ENCODE data around the gene C2CD2.
"Not testable (repeated sequence)": the region's sequence is repeated elsewhere in the genome, so short reads cannot be mapped to it uniquely, and the experiment has no call there.

The C2CD2 gene

GRCh38 chr21:41953831-41954653, at the start of gene C2CD2:
C2CD2 (minus strand) TSS chr21:41954018; CDS start chr21:41953648, 370 bp downstream.
- CTCF ChIA-PET: no interaction called here
- Mint-ChIP-seq H3K36me3 (no peaks in the 10 kb centered on the region), H3K9me3 (no peaks in the 10 kb centered on the region), H3K4me3 (peak within 1 kb of the TSS; percentile 17), H3K27me3 (peaks cover 52% of the 10 kb centered on the region), H3K4me1 (peaks cover 11% of the 10 kb centered on the region), H3K27ac (no peak within 1 kb of the TSS)
- peak; percentile 38 for DNase-seq

- Mint-ChIP-seq H3K4me1 (peaks cover 45% of the 10 kb centered on the region), H3K36me3 (peaks cover 49% of the 10 kb centered on the region), H3K4me3 (no peak overlapping the region), H3K27me3 (no peaks in the 10 kb centered on the region), H3K27ac (peak overlapping the region; percentile 64), H3K9me3 (no peaks in the 10 kb centered on the region)
- CTCF ChIA-PET: interaction anchor here (0.6 to 1.1 kb wide), 2 partner anchors 8 to 186 kb away, joined by 4 read pairs; no protein-coding TSS in a partner anchor
- no peak for DNase-seq
These were observed 49.2 kb upstream of the C2CD2 start for GRCh38 chr21:42003051-42003461.

GRCh38 chr21:42002421-42002958, 48.7 kb upstream of the C2CD2 start:
- peaks cover 40% of the 10 kb centered on the region for H3K4me1 Mint-ChIP-seq
- peak overlapping the region; percentile 1 for H3K4me3 Mint-ChIP-seq
- H3K27ac Mint-ChIP-seq: peak overlapping the region; percentile 64
- H3K27me3 Mint-ChIP-seq: no peaks in the 10 kb centered on the region
- DNase-seq: peak; percentile 74
- H3K36me3 Mint-ChIP-seq: peaks cover 47% of the 10 kb centered on the region
- H3K9me3 Mint-ChIP-seq: no peaks in the 10 kb centered on the region
- CTCF ChIA-PET: interaction anchor here (0.6 to 1.1 kb wide), 2 partner anchors 9 to 185 kb away, joined by 4 read pairs; no protein-coding TSS in a partner anchor

GRCh38 chr21:42001781-42002180, 48.0 kb upstream of the C2CD2 start:
- Mint-ChIP-seq H3K27ac (no peak overlapping the region), H3K36me3 (peaks cover 43% of the 10 kb centered on the region), H3K9me3 (peaks cover under 1% of the 10 kb centered on the region), H3K27me3 (no peaks in the 10 kb centered on the region), H3K4me3 (no peak overlapping the region), H3K4me1 (peaks cover 36% of the 10 kb centered on the region)
- no peak for DNase-seq
- CTCF ChIA-PET: interaction anchor here (1.0 to 1.1 kb wide), 2 partner anchors 62 to 185 kb away, joined by 4 to 5 read pairs; no protein-coding TSS in a partner anchor

- Mint-ChIP-seq H3K27me3 (no peaks in the 10 kb centered on the region), H3K36me3 (peaks cover 47% of the 10 kb centered on the region), H3K9me3 (peaks cover 8% of the 10 kb centered on the region), H3K27ac (no peak overlapping the region), H3K4me1 (peaks cover 32% of the 10 kb centered on the region), H3K4me3 (no peak overlapping the region)
- no peak for DNase-seq
- CTCF ChIA-PET: no interaction called here
These were observed 47.1 kb upstream of the C2CD2 start for GRCh38 chr21:42000908-42001307.

- no peak overlapping the region for H3K27ac Mint-ChIP-seq
- no peaks in the 10 kb centered on the region for H3K27me3 Mint-ChIP-seq
- H3K36me3 Mint-ChIP-seq: peaks cover 69% of the 10 kb centered on the region
- H3K4me3 Mint-ChIP-seq: no peak overlapping the region
- peaks cover 15% of the 10 kb centered on the region for H3K4me1 Mint-ChIP-seq
- H3K9me3 Mint-ChIP-seq: peaks cover 15% of the 10 kb centered on the region
- no peak for DNase-seq
- CTCF ChIA-PET: no interaction called here
These were observed 43.8 kb upstream of the C2CD2 start for GRCh38 chr21:41997657-41998056.

- H3K27ac Mint-ChIP-seq: no peak overlapping the region
- H3K27me3 Mint-ChIP-seq: no peaks in the 10 kb centered on the region
- H3K9me3 Mint-ChIP-seq: peaks cover 15% of the 10 kb centered on the region
- no peaks in the 10 kb centered on the region for H3K4me1 Mint-ChIP-seq
- peaks cover 72% of the 10 kb centered on the region for H3K36me3 Mint-ChIP-seq
- no peak for DNase-seq
- no peak overlapping the region for H3K4me3 Mint-ChIP-seq
- CTCF ChIA-PET: no interaction called here
These were observed 41.8 kb upstream of the C2CD2 start for GRCh38 chr21:41995577-41995976.

- H3K4me3 Mint-ChIP-seq, H3K27ac Mint-ChIP-seq, DNase-seq, H3K27me3 Mint-ChIP-seq, CTCF ChIA-PET, H3K4me1 Mint-ChIP-seq: not testable (repeated sequence)
- Mint-ChIP-seq H3K9me3 (peaks cover 15% of the 10 kb centered on the region), H3K36me3 (peaks cover 70% of the 10 kb centered on the region)
These were observed 40.8 kb upstream of the C2CD2 start for GRCh38 chr21:41994613-41995012.

GRCh38 chr21:41993744-41994143, 39.9 kb upstream of the C2CD2 start:
- CTCF ChIA-PET: no interaction called here
- no peak overlapping the region for H3K4me3 Mint-ChIP-seq
- DNase-seq: no peak
- peaks cover 15% of the 10 kb centered on the region for H3K9me3 Mint-ChIP-seq
- H3K4me1 Mint-ChIP-seq: no peaks in the 10 kb centered on the region
- H3K36me3 Mint-ChIP-seq: peaks cover 69% of the 10 kb centered on the region
- H3K27ac Mint-ChIP-seq: no peak overlapping the region
- H3K27me3 Mint-ChIP-seq: no peaks in the 10 kb centered on the region

- peaks cover 61% of the 10 kb centered on the region for H3K36me3 Mint-ChIP-seq
- no peak overlapping the region for H3K4me3 Mint-ChIP-seq
- CTCF ChIA-PET: no interaction called here
These were observed 38.8 kb upstream of the C2CD2 start for GRCh38 chr21:41992576-41992975.

GRCh38 chr21:41991659-41992058, 37.8 kb upstream of the C2CD2 start:
- no peaks in the 10 kb centered on the region for H3K27me3 Mint-ChIP-seq
- H3K36me3 Mint-ChIP-seq: peaks cover 57% of the 10 kb centered on the region
- CTCF ChIA-PET: no interaction called here
- H3K4me3 Mint-ChIP-seq: no peak overlapping the region
- DNase-seq: no peak
- H3K4me1 Mint-ChIP-seq: no peaks in the 10 kb centered on the region
- peaks cover 13% of the 10 kb centered on the region for H3K9me3 Mint-ChIP-seq
- no peak overlapping the region for H3K27ac Mint-ChIP-seq

More at GRCh38 chr21:41992576-41992975, 38.8 kb upstream of the C2CD2 start:
- no peak for DNase-seq
- Mint-ChIP-seq H3K9me3 (peaks cover 15% of the 10 kb centered on the region), H3K4me1 (no peaks in the 10 kb centered on the region), H3K27me3 (no peaks in the 10 kb centered on the region), H3K27ac (no peak overlapping the region)

- Mint-ChIP-seq H3K27ac (no peak overlapping the region), H3K9me3 (no peaks in the 10 kb centered on the region), H3K36me3 (peaks cover 38% of the 10 kb centered on the region), H3K4me1 (no peaks in the 10 kb centered on the region), H3K27me3 (no peaks in the 10 kb centered on the region), H3K4me3 (no peak overlapping the region)
- CTCF ChIA-PET: no interaction called here
- no peak for DNase-seq
These were observed 35.9 kb upstream of the C2CD2 start for GRCh38 chr21:41989698-41990097.

- Mint-ChIP-seq H3K27me3 (peaks cover 5% of the 10 kb centered on the region), H3K9me3 (peaks cover 9% of the 10 kb centered on the region), H3K4me3 (no peak overlapping the region), H3K27ac (no peak overlapping the region), H3K4me1 (no peaks in the 10 kb centered on the region), H3K36me3 (peaks cover 22% of the 10 kb centered on the region)
- DNase-seq: no peak
- CTCF ChIA-PET: no interaction called here
These were observed 33.5 kb upstream of the C2CD2 start for GRCh38 chr21:41987310-41987709.

- Mint-ChIP-seq H3K4me1 (no peaks in the 10 kb centered on the region), H3K27me3 (peaks cover 10% of the 10 kb centered on the region), H3K4me3 (no peak overlapping the region), H3K36me3 (peaks cover 12% of the 10 kb centered on the region), H3K27ac (no peak overlapping the region), H3K9me3 (peaks cover 10% of the 10 kb centered on the region)
- CTCF ChIA-PET: interaction anchor here (0.8 kb wide), 1 partner anchor 121 kb away, joined by 3 read pairs; no protein-coding TSS in a partner anchor
- no peak for DNase-seq
These were observed 32.0 kb upstream of the C2CD2 start for GRCh38 chr21:41985662-41986416.
